Activated T-cell treated with anti-CD3 and anti-CD28 coated beads, Interleukin-2, amount 50 U/mL, for 48 hours (primary cell): Measurements from ENCODE around the gene PRTFDC1.

ENCODE experiments used
- DNase-seq, 2 experiments: peaks; one replicate each; pipeline ENCODE4 v3.0.0-alpha.2; 2020

The PRTFDC1 gene

GRCh38 chr10:24900888-24901685, 51.3 kb downstream of the PRTFDC1 start:
- no peak for DNase-seq

GRCh38 chr10:24899571-24899970, 52.8 kb downstream of the PRTFDC1 start:
- DNase-seq = no peak

- no peak for DNase-seq
Observed at GRCh38 chr10:24898501-24898900, 53.9 kb downstream of the PRTFDC1 start.

GRCh38 chr10:24897326-24897926, 55.0 kb downstream of the PRTFDC1 start:
- DNase-seq = no peak

GRCh38 chr10:24894728-24895127, 57.7 kb downstream of the PRTFDC1 start:
- DNase-seq = peak; percentile 28 to 31

GRCh38 chr10:24894309-24894708, 58.1 kb downstream of the PRTFDC1 start:
- DNase-seq = no peak

- no peak for DNase-seq
Observed at GRCh38 chr10:24893127-24893526, 59.3 kb downstream of the PRTFDC1 start.

GRCh38 chr10:24891823-24892222, 60.6 kb downstream of the PRTFDC1 start:
- no peak for DNase-seq

- DNase-seq = no peak
Observed at GRCh38 chr10:24889639-24890038, 62.8 kb downstream of the PRTFDC1 start.

- DNase-seq = no peak
Observed at GRCh38 chr10:24887855-24888231, 64.6 kb downstream of the PRTFDC1 start.

- no peak for DNase-seq
Observed at GRCh38 chr10:24886290-24886680, 66.1 kb downstream of the PRTFDC1 start.

- no peak for DNase-seq
Observed at GRCh38 chr10:24885551-24886289, 66.7 kb downstream of the PRTFDC1 start.

- DNase-seq = no peak
Observed at GRCh38 chr10:24884793-24885192, 67.6 kb downstream of the PRTFDC1 start.

- DNase-seq = no peak
Observed at GRCh38 chr10:24884316-24884715, 68.1 kb downstream of the PRTFDC1 start.

GRCh38 chr10:24883176-24883575, 69.2 kb downstream of the PRTFDC1 start:
- DNase-seq = no peak

- peak; percentile 38 to 46 for DNase-seq
Observed at GRCh38 chr10:24882047-24882698, 70.2 kb downstream of the PRTFDC1 start.

GRCh38 chr10:24879861-24880260, 72.5 kb downstream of the PRTFDC1 start:
- no peak for DNase-seq

- DNase-seq = no peak
Observed at GRCh38 chr10:24874133-24874532, 78.3 kb downstream of the PRTFDC1 start.

- DNase-seq = no peak
Observed at GRCh38 chr10:24873281-24873683, 79.1 kb downstream of the PRTFDC1 start.

GRCh38 chr10:24872790-24873182, 79.6 kb downstream of the PRTFDC1 start:
- no peak for DNase-seq

- DNase-seq = no peak
Observed at GRCh38 chr10:24872049-24872789, 80.2 kb downstream of the PRTFDC1 start.
